ENCODE data around the gene CTXND1.
"Not testable (repeated sequence)": the region's sequence is repeated elsewhere in the genome, so short reads cannot be mapped to it uniquely, and the experiment has no call there.

CTXND1 gene

GRCh38 chr15:80155378-80156175 is 96.4 kb downstream of the CTXND1 start:
- DNase-seq: not testable (repeated sequence)

GRCh38 chr15:80155001-80155377 is 97.0 kb downstream of the CTXND1 start:
- DNase-seq: no peak

GRCh38 chr15:80154336-80154735 is 97.7 kb downstream of the CTXND1 start:
- no peak for DNase-seq

- DNase-seq: no peak
Observed at GRCh38 chr15:80153900-80154299, 98.1 kb downstream of the CTXND1 start.

- DNase-seq: peak; percentile 31
Observed at GRCh38 chr15:80152896-80153876, 98.8 kb downstream of the CTXND1 start, which contains the start of gene FAH. Gene FAH, plus strand, starts transcription at chr15:80152999. Its CDS starts 56 bp downstream, at chr15:80153055.

GRCh38 chr15:80152180-80152895 is 99.7 kb downstream of the CTXND1 start:
- peak; percentile 89 for DNase-seq

GRCh38 chr15:80151576-80151975 is 100.4 kb downstream of the CTXND1 start:
- no peak for DNase-seq

- DNase-seq: no peak
Observed at GRCh38 chr15:80151148-80151547, 100.9 kb downstream of the CTXND1 start.
